ENCODE results near the gene WDR75. TPM values are rescaled to one million over a fixed set of nuclear protein-coding genes. Genes with fewer than 3 reads are reported as not detected.
A peak's percentile ranks its signal among the peaks of the same experiment; 100 is the strongest.

WDR75 gene
- total RNA-seq, 1 experiment from 2014 or later, result 18.5 TPM

- no peak for DNase-seq
- Histone ChIP-seq H2AFZ (no peak overlapping the region), H3K4me3 (no peak overlapping the region), H4K20me1 (ENCODE audit: insufficient read depth) (no peaks in the 10 kb centered on the region), H3K27me3 (ENCODE audit: insufficient read depth, low read depth) (no peaks in the 10 kb centered on the region), H3K4me2 (no peak overlapping the region), H3F3A (ENCODE audit: insufficient read depth, low read depth) (no peaks in the 10 kb centered on the region), H3K27ac (no peak overlapping the region), H3K4me1 (replicated peaks; ENCODE audit: insufficient read depth) (0 out of 2 replicates have a peak, but pooled peaks cover 4% of the 10 kb centered on the region), H3K9me3 (ENCODE audit: insufficient read depth, low read depth) (no peaks in the 10 kb centered on the region), H3K36me3 (ENCODE audit: low read depth) (no peaks in the 10 kb centered on the region), H3K9me2 (ENCODE audit: insufficient read depth) (no peaks in the 10 kb centered on the region), H3K79me2 (ENCODE audit: low read depth) (no peaks in the 10 kb centered on the region)
- TF ChIP-seq CTCF (conservative IDR thresholded peaks at IDR 0.05) (no peak), EZH2 (IDR thresholded peaks at IDR 0.05; ENCODE audit: low read depth) (no peak)
- intact Hi-C loops (cut with micrococcal nuclease; ENCODE audit: unreplicated experiment), result loop anchor here (1.0 to 10.0 kb wide), 6 partner anchors 65 to 1827 kb away; no protein-coding TSS in a partner anchor
- ChIA-PET POLR2A (ENCODE audit: unreplicated experiment) (no interaction called here), CTCF (interaction anchor here (1.1 kb wide), 1 partner anchor 46 kb away, joined by 3 read pairs; no protein-coding TSS in a partner anchor)
- BruUV-seq (replicated peaks), result no TSS peak
Observed at GRCh38 chr2:189411860-189412259, 29.4 kb upstream of the WDR75 start.

DNA sequence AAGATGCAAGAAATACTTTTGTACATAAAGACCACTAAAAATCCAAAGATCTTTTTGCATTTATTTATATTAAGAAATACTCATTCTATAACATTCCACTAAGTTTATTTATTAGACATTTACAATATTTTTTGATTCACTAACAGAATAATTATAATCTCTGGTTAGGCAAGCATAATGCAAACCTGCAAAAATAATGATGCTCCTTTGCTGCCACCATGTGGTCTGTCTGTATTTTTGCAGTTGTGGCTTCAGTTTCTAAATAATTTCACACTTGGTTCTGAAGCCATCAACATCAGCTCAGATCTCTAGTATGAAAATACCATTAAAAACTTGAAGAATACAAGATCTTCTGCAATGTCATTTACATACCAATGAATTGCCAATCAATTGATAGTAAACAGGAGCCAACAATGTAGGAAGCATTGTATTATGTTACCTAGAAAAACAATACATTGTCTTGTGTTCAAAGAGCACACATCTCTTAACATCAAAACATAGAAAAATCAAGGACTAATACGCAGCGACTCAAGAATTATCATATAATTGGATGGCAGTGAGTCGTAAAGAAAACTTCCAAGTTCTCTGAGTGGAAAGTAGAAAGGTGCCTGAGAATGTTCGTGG, 28.8 kb upstream of the WDR75 start:
- no TSS peak for BruUV-seq (replicated peaks)
- TF ChIP-seq EZH2 (IDR thresholded peaks at IDR 0.05; ENCODE audit: low read depth) (no peak), CTCF (conservative IDR thresholded peaks at IDR 0.05) (peak; percentile 74)
- DNase-seq, result peak in 1 of 2 experiments; percentile 3
- intact Hi-C loops (cut with micrococcal nuclease; ENCODE audit: unreplicated experiment), result loop anchor here (1.0 to 10.0 kb wide), 6 partner anchors 65 to 1828 kb away; no protein-coding TSS in a partner anchor
- no peaks in the 10 kb centered on the region for H4K20me1 ChIP-seq (ENCODE audit: insufficient read depth)
- ChIA-PET CTCF (interaction anchor here (1.1 kb wide), 1 partner anchor 46 kb away, joined by 3 read pairs; no protein-coding TSS in a partner anchor), POLR2A (ENCODE audit: unreplicated experiment) (no interaction called here)
- no peaks in the 10 kb centered on the region for H3K9me3 ChIP-seq (ENCODE audit: insufficient read depth, low read depth)
- no peaks in the 10 kb centered on the region for H3K9me2 ChIP-seq (ENCODE audit: insufficient read depth)
- H3K27ac ChIP-seq, result no peak overlapping the region
- no peak overlapping the region for H2AFZ ChIP-seq
- H3F3A ChIP-seq (ENCODE audit: insufficient read depth, low read depth), result no peaks in the 10 kb centered on the region
- H3K27me3 ChIP-seq (ENCODE audit: insufficient read depth, low read depth), result no peaks in the 10 kb centered on the region
- H3K79me2 ChIP-seq (ENCODE audit: low read depth), result no peaks in the 10 kb centered on the region
- 0 out of 2 replicates have a peak, but pooled peaks cover 4% of the 10 kb centered on the region for H3K4me1 ChIP-seq (replicated peaks; ENCODE audit: insufficient read depth)
- no peaks in the 10 kb centered on the region for H3K36me3 ChIP-seq (ENCODE audit: low read depth)
- H3K4me3 ChIP-seq, result no peak overlapping the region
- H3K4me2 ChIP-seq, result no peak overlapping the region

GRCh38 chr2:189413249-189413648, 28.0 kb upstream of the WDR75 start:
- intact Hi-C loops (cut with micrococcal nuclease; ENCODE audit: unreplicated experiment), result loop anchor here (2.0 to 10.0 kb wide), 4 partner anchors 126 to 1828 kb away; no protein-coding TSS in a partner anchor
- H3K27ac ChIP-seq, result no peak overlapping the region
- no peaks in the 10 kb centered on the region for H3K4me1 ChIP-seq (replicated peaks; ENCODE audit: insufficient read depth)
- no peaks in the 10 kb centered on the region for H3K36me3 ChIP-seq (ENCODE audit: low read depth)
- H3K4me2 ChIP-seq, result no peak overlapping the region
- H3K9me3 ChIP-seq (ENCODE audit: insufficient read depth, low read depth), result no peaks in the 10 kb centered on the region
- H3K27me3 ChIP-seq (ENCODE audit: insufficient read depth, low read depth), result no peaks in the 10 kb centered on the region
- H3F3A ChIP-seq (ENCODE audit: insufficient read depth, low read depth), result no peaks in the 10 kb centered on the region
- no peaks in the 10 kb centered on the region for H3K9me2 ChIP-seq (ENCODE audit: insufficient read depth)
- no peaks in the 10 kb centered on the region for H4K20me1 ChIP-seq (ENCODE audit: insufficient read depth)
- no peak overlapping the region for H2AFZ ChIP-seq
- no peak overlapping the region for H3K4me3 ChIP-seq
- ChIA-PET CTCF (no interaction called here), POLR2A (ENCODE audit: unreplicated experiment) (no interaction called here)
- BruUV-seq (replicated peaks), result no TSS peak
- TF ChIP-seq CTCF (conservative IDR thresholded peaks at IDR 0.05), result no peak
- TF ChIP-seq EZH2 (IDR thresholded peaks at IDR 0.05; ENCODE audit: low read depth), result no peak
- no peaks in the 10 kb centered on the region for H3K79me2 ChIP-seq (ENCODE audit: low read depth)
- no peak for DNase-seq
